Measurements from ENCODE around the gene OR8J3.
"Not testable (repeated sequence)": the region's sequence is repeated elsewhere in the genome, so short reads cannot be mapped to it uniquely, and the experiment has no call there.

OR8J3 gene, protein sequence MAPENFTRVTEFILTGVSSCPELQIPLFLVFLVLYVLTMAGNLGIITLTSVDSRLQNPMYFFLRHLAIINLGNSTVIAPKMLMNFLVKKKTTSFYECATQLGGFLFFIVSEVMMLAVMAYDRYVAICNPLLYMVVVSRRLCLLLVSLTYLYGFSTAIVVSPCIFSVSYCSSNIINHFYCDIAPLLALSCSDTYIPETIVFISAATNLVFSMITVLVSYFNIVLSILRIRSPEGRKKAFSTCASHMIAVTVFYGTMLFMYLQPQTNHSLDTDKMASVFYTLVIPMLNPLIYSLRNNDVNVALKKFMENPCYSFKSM

DNA sequence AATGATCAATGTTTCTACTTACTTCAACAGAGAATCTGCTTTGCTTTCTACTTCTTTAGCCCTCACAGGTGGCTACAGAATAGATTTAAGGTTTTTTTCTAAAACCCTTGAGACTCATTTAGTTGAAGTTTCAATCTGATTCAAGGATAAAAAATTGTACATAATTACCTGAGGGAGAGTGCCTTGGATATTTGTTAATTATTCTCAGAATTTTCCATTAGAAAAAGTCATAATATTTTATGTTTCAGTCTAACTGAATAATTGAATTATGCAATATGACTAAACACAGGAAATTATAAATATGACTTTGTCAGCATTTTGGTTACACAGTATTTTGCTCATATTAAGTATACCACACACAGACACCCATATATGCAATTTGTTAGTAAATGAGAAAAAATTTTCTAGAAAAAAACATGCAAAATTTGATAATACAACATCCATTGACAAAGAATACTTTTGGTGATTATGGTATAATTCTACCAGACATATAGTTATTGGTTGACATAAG, at the start of gene OR8J3:
OR8J3 (minus strand) TSS at position 51 of the 511 bp plus-strand sequence. CDS start 2,483 bp downstream, outside the sequence.
- DNase-seq = no peak

DNA sequence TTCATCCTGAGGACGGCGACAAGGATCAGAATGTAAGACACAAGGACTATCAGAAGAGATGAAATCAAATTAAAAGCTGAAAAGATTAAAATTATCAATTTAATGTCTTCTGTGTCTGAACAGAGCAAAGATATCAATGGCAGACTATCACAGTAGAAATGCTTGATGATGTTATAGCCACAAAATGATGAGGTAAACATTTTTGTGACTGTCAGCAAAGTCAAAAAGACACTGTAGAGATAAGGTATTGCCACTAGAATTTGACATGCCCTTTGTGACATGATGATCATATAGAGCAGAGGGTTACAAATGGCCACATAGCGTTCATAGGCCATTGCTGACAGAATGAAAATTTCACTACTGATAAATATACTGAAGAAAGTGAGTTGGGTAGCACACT, 48.6 kb upstream of the OR8J3 start:
- DNase-seq = no peak

- DNase-seq = no peak
Measured at GRCh38 chr11:56183459-56183858, 43.5 kb upstream of the OR8J3 start.

- DNase-seq = no peak
Measured at GRCh38 chr11:56176318-56176717, 36.3 kb upstream of the OR8J3 start, which contains the start of gene OR5J2. Gene OR5J2, plus strand, starts transcription at chr11:56176618. Its CDS starts 0 bp downstream, at chr11:56176618.

DNA sequence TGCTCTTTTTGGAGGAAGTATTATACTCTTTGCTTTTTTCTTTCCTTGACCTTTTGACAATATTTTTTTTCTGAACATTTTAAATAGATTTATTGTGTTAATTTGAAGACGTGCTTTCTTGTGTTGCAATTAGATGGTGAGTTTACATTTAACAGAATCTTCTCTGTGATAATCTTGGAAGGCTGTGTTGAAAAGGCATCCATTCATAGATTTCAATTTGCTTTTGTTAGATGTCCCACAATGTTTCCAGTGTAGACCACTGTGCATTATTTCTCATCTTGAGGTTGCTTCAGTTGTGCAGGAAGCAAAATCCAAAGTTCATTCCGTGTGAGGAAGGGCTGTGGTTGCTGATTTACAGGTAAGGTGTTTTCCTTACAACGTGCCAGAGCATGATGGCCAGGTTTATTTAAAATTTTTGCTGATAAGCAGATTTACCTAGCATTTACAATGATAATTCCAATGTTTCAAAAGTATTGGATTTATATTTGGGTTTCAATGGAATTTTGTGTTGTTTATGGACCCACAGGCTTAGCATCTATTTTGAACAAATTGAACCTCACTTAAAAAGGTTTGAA, 32.3 kb upstream of the OR8J3 start:
- DNase-seq = no peak

DNA sequence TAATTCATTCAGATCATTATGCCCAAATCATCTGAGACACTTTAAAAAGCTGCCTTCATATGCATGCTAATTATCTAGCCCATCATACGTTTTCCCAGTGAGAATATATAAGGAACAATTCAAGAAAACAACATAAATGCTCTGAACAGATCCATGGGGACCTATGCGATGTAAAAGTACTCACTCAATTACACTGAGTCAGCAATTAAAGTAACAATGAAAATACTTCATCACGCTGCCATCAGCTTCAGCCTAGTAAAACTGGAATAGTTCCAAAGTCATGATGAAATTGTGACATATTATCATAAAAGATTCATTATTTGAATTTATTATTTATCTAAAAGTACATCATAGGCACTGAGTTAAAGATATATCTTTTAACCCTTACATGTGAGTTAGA, 23.8 kb upstream of the OR8J3 start:
- no peak for DNase-seq

DNA sequence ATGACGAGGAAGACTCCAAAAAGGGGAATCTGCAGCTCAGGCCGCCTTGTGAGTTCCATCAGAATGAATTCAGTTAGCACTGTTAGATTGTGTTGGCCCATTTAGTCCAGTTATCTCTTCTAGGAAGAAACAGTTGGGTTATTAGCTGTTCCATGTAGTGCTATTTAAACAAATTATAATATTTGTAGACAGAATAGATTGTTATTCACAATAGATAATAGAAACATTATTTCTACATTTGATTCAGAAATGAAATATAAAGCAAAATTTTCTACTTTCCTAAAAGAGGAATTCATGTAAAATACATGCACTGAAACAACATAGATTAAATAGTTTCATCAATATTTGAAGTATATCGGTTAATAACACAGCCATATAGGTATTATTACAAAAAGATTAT, 20.2 kb upstream of the OR8J3 start, which contains the start of gene OR8K5:
OR8K5 (minus strand) TSS at position 101 of the 400 bp plus-strand sequence; CDS start at position 101, 0 bp downstream.
- DNase-seq = no peak

DNA sequence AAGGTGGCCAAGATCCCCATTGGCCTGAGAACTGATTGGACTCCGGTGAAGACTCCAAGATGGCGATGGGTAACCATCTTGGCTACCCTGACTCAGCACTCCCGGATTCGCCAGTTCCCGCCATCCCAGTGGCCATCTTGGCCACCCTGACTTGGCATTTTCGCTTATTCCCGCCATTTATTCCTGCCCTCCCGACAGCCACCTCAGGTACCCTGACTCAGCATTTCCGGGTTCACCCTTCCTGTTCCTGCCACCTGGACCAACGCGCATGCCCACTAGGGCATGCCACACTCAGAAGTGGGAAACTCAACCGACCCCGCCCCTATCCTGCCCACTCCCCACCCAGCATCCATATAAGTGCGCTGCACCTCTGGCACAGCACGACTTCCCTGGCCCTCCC, 12.3 kb upstream of the OR8J3 start:
- no peak for DNase-seq

DNA sequence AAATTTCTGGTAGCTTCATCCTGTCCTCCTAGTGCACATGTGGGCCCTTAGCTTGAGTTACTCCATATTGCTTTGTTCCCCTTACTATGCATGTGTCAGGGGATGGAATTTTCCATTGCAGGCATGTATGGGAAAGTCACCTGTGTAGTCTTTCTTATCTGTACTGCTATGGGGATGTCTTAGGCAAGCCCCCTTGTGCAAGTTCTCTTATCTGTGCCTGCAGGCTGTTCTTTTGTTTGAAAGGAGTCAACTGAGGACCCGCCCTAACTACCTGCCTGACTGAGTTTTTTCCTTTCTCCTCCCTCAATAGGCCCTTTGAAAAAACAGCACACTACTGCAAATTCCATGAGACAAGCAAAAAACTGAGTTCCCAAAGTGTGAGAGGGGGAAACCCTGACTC, 11.4 kb upstream of the OR8J3 start:
- DNase-seq = no peak

DNA sequence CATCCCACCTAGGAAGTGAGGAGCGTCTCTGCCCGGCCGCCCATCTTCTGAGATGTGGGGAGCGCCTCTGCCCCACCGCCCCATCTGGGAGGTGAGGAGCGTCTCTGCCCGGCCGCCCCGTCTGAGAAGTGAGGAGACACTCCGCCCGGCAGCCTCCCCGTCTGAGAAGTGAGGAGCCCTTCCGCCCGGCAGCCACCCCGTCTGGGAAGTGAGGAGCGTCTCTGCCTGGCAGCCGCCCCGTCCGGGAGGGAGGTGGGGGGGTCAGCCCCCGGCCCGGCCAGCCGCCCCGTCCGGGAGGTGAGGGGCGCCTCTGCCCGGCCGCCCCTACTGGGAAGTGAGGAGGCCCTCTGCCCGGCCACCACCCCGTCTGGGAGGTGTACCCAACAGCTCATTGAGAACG, 3.7 kb upstream of the OR8J3 start:
- DNase-seq = not testable (repeated sequence)

DNA sequence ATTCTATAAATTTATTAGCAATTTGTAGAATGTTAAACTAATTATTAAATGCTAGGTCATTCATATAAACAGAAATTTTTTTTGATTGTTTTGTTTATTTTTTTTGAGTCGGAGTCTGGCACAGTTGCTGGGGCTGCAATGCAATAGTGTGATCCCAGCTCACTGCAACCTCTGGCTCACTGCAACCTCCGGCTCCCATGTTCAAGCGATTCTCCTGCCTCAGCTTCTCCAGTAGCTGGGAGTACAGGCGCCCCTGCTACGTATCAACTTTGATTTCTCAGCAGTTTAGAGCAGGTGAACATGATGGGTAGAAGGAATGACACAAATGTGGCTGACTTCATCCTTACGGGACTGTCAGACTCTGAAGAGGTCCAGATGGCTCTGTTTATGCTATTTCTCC, 17.9 kb downstream of the OR8J3 start, which contains the start of gene OR8H3:
OR8H3 (plus strand) TSS at position 301 of the 400 bp plus-strand sequence; CDS start at position 301, 0 bp downstream.
- DNase-seq = no peak

DNA sequence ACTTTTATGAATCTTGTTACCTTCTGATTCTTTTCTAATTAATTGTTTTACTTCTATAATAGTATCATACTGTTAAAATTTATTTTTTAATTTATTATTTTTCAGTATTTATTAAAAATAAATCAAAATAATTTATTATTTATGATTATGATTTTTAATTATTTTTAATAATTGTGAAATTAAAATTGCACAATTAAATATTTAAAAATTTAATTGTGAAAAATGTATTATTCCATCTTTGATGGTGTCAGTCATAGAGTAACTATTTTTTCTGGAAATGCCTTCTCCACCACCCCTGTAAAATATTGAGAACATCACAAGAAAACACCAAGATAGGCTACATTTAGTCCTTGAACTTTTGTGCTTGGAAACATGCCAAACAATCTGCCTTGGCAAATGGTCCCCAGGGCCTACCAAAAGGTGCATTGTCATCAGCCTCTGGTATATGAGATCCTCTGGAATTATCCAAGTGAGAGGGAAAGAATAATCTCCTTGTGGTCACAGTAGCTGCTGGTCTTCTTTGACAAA, 36.7 kb downstream of the OR8J3 start, which contains the start of gene OR8H2:
OR8H2 (plus strand) TSS at position 478 of the 528 bp plus-strand sequence. CDS start 1,356 bp downstream, outside the sequence.
- DNase-seq = no peak

- no peak for DNase-seq
Measured at GRCh38 chr11:56093008-56093407, 47.0 kb downstream of the OR8J3 start, which contains the start of gene OR8I2. Gene OR8I2, plus strand, starts transcription at chr11:56093308. Its CDS starts 0 bp downstream, at chr11:56093308.

DNA sequence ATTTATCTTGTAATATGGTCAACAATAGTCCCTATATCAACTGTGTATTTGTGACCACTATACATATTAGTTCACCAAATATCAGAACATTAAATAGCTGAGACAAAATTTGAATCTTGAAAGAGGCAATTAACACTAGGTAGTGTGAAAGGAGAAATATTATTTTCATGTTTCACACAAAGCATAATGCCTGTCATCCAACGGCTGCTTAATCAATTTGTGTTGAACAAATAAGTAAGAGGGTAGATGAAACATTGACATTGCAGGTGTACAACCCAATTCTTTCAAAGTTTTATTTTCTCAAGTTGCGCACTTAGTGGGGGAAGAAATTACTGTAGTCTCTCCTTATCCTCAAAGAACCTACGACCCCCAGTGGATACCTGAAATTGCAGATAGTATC, 50.3 kb downstream of the OR8J3 start:
- DNase-seq = no peak
